Tibial nerve (tissue), 4 donors: ENCODE measurements around the gene ANKS1A.

Source experiments
- EP300 ChIP-seq, 2 donors: sonication (generic); formaldehyde crosslinking; IDR thresholded peaks; one replicate each; pipeline ENCODE4 v1.6.1; 2017; ENCODE audit warnings: antibody characterized with exemption in 2 of 2, mild to moderate bottlenecking in 1 of 2
- POLR2A ChIP-seq, 2 donors: fragments of 450-650 bp; IDR thresholded peaks; one replicate each; pipeline ENCODE4 v1.6.1; 2017; ENCODE audit warnings: antibody characterized with exemption in 2 of 2, mild to moderate bottlenecking in 2 of 2, moderate library complexity in 2 of 2
- TF ChIP-seq, protein P1 (sequence below), 5 experiments: fragments of 200-600 bp in 3 of 5; fragments of 450-650 bp in 2 of 5; sonication (generic) in 3 of 5; IDR thresholded peaks; one replicate each; pipeline ENCODE4 v1.5.1; 2016 to 2019; ENCODE audit warnings: antibody characterized with exemption in 5 of 5, mild to moderate bottlenecking in 3 of 5, moderate library complexity in 2 of 5

DNA sequence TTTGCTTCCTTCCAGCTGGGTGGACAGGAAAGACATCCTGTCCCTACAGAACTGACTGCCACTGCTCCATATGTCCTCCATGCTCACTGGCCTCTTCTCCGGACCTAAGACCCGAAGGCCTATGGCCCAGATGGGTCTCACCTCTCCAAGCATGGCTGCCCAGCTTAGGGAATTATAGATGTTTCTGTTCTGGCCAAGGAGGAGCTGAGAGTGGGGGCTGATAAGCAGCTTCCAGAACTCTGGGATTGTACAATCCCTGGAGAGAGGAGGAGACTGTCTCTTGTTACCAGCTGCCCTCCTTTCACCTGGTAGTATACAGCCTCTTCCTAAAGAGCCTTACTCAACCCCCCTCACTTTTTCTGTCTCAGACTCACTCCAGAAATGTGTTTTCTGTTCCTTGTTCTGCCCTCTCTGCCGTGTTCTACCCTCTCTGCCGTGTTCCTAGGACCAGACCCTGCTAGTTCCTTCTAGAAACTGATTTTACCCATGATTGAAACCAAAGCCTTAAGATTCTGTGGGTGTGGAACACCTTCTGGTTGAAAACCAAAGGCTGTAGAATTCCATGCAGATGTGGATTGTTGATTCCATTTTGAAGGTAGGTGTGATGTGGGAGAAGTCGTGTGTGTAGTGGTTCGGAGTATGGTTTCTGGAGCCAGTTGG is 28.7 kb downstream of the ANKS1A start:
- TF ChIP-seq, protein P1, sequence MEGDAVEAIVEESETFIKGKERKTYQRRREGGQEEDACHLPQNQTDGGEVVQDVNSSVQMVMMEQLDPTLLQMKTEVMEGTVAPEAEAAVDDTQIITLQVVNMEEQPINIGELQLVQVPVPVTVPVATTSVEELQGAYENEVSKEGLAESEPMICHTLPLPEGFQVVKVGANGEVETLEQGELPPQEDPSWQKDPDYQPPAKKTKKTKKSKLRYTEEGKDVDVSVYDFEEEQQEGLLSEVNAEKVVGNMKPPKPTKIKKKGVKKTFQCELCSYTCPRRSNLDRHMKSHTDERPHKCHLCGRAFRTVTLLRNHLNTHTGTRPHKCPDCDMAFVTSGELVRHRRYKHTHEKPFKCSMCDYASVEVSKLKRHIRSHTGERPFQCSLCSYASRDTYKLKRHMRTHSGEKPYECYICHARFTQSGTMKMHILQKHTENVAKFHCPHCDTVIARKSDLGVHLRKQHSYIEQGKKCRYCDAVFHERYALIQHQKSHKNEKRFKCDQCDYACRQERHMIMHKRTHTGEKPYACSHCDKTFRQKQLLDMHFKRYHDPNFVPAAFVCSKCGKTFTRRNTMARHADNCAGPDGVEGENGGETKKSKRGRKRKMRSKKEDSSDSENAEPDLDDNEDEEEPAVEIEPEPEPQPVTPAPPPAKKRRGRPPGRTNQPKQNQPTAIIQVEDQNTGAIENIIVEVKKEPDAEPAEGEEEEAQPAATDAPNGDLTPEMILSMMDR (IDR thresholded peaks at IDR 0.05) = no peak
- TF ChIP-seq POLR2A (IDR thresholded peaks at IDR 0.05) (no peak), EP300 (IDR thresholded peaks at IDR 0.05) (no peak)
